BLaER1 treated with 17β-estradiol and CSF1 and Interleukin-3, amounts not matched to agents 10 nM and 100 nM (cell line): Measurements from ENCODE around the gene IFITM1.
A peak's percentile ranks its signal among the peaks of the same experiment; 100 is the strongest.

Source experiments
- H3K27ac ChIP-seq, 11 experiments: shearing (Covaris generic); formaldehyde crosslinking; 2 replicates each; pipeline ENCODE4 v1.8.1; 2022
- H3K27me3 ChIP-seq, 11 experiments: shearing (Covaris generic); formaldehyde crosslinking; 2 replicates each; pipeline ENCODE4 v1.8.1; 2022
- H3K36me3 ChIP-seq, 11 experiments: shearing (Covaris generic); formaldehyde crosslinking; 2 replicates each; pipeline ENCODE4 v1.8.1; 2022
- H3K4me1 ChIP-seq, 10 experiments: shearing (Covaris generic); formaldehyde crosslinking; 2 replicates each; pipeline ENCODE4 v1.8.1; 2022
- H3K4me2 ChIP-seq, 11 experiments: shearing (Covaris generic); formaldehyde crosslinking; 2 replicates each; pipeline ENCODE4 v1.8.1; 2022
- H3K4me3 ChIP-seq, 10 experiments: shearing (Covaris generic); formaldehyde crosslinking; 2 replicates each; pipeline ENCODE4 v1.8.1; 2022
- H3K9ac ChIP-seq, 11 experiments: shearing (Covaris generic); formaldehyde crosslinking; 2 replicates each; pipeline ENCODE4 v1.8.1; 2022
- H3K9me3 ChIP-seq, 11 experiments: shearing (Covaris generic); formaldehyde crosslinking; replicated peaks in 1 of 11; 2 replicates each; pipeline ENCODE4 v1.8.1; 2022
- H4K20me1 ChIP-seq, 11 experiments: shearing (Covaris generic); formaldehyde crosslinking; 2 replicates each; pipeline ENCODE4 v1.8.1; 2022
- Cebpa-rat ChIP-seq, 11 experiments: shearing (Covaris generic); IDR thresholded peaks; 2 replicates each; pipeline ENCODE4 v1.8.1; 2022

IFITM1 gene

GRCh38 chr11:272195-272930 is 41.5 kb upstream of the IFITM1 start:
- peak overlapping the region; percentile 18 to 100 (median 99); a peak in 18 of 22 replicates for H3K27ac ChIP-seq
- peaks cover 0 to 21% (median 11%) of the 10 kb centered on the region in 11 experiments; a peak in 16 of 22 replicates for H3K9me3 ChIP-seq
- no peak overlapping the region for H3K4me3 ChIP-seq
- H3K4me1 ChIP-seq = peaks cover 37 to 70% (median 46%) of the 10 kb centered on the region in 10 experiments
- H3K27me3 ChIP-seq = peaks cover 0 to 11% (median 2%) of the 10 kb centered on the region in 11 experiments; a peak in 7 of 22 replicates
- H3K4me2 ChIP-seq = peak overlapping the region; percentile 5 to 100 (median 94); a peak in 13 of 22 replicates
- no peak for TF ChIP-seq Cebpa-rat (IDR thresholded peaks at IDR 0.05)
- no peaks in the 10 kb centered on the region for H3K36me3 ChIP-seq
- no peaks in the 10 kb centered on the region for H4K20me1 ChIP-seq
- peak overlapping the region in 3 of 11 experiments; percentile 36 to 98 (median 96); a peak in 2 of 22 replicates for H3K9ac ChIP-seq

GRCh38 chr11:272931-273198 is 41.0 kb upstream of the IFITM1 start:
- Histone ChIP-seq H3K9ac (no peak overlapping the region), H4K20me1 (no peaks in the 10 kb centered on the region), H3K4me2 (peak overlapping the region in 4 of 11 experiments; percentile 78 to 98 (median 92); a peak in 5 of 22 replicates), H3K9me3 (peaks cover 0 to 23% (median 11%) of the 10 kb centered on the region in 11 experiments; a peak in 16 of 22 replicates), H3K27me3 (peaks cover 3 to 16% (median 6%) of the 10 kb centered on the region in 11 experiments; a peak in 20 of 22 replicates), H3K36me3 (no peaks in the 10 kb centered on the region), H3K4me1 (peaks cover 32 to 72% (median 42%) of the 10 kb centered on the region in 10 experiments), H3K27ac (peak overlapping the region in 9 of 11 experiments; percentile 1 to 100 (median 99); a peak in 14 of 22 replicates), H3K4me3 (no peak overlapping the region)
- TF ChIP-seq Cebpa-rat (IDR thresholded peaks at IDR 0.05) = no peak

GRCh38 chr11:276219-276618 is 37.6 kb upstream of the IFITM1 start:
- H3K27me3 ChIP-seq = peaks cover 34 to 50% (median 40%) of the 10 kb centered on the region in 11 experiments
- no peak overlapping the region for H3K27ac ChIP-seq
- H3K4me3 ChIP-seq = no peak overlapping the region
- H3K4me2 ChIP-seq = peak overlapping the region in 1 of 11 experiments; percentile 46; a peak in 1 of 22 replicates
- no peak for TF ChIP-seq Cebpa-rat (IDR thresholded peaks at IDR 0.05)
- no peak overlapping the region for H3K9ac ChIP-seq
- peaks cover 30 to 85% (median 40%) of the 10 kb centered on the region in 10 experiments for H3K4me1 ChIP-seq
- H3K36me3 ChIP-seq = no peaks in the 10 kb centered on the region
- H4K20me1 ChIP-seq = peaks cover 0 to 12% (median 4%) of the 10 kb centered on the region in 11 experiments; a peak in 9 of 22 replicates
- peaks cover 0 to 35% (median 20%) of the 10 kb centered on the region in 11 experiments; a peak in 20 of 22 replicates for H3K9me3 ChIP-seq

GRCh38 chr11:278001-278951 is 35.6 kb upstream of the IFITM1 start, which contains the start of gene NLRP6:
Gene NLRP6, plus strand, starts transcription at chr11:278407. Its CDS starts 163 bp downstream, at chr11:278570.
- peak within 1 kb of the TSS; percentile 46 to 84 (median 64); a peak in 21 of 22 replicates for H3K4me2 ChIP-seq
- TF ChIP-seq Cebpa-rat (IDR thresholded peaks at IDR 0.05) = no peak

GRCh38 chr11:279040-279965 is 34.5 kb upstream of the IFITM1 start:
- Histone ChIP-seq H4K20me1 (peaks cover 0 to 29% (median 7%) of the 10 kb centered on the region in 11 experiments; a peak in 10 of 22 replicates), H3K9me3 (peaks cover 0 to 31% (median 17%) of the 10 kb centered on the region in 11 experiments; a peak in 19 of 22 replicates), H3K4me3 (peak overlapping the region; percentile 11 to 57 (median 44); a peak in 19 of 20 replicates), H3K4me1 (peaks cover 32 to 69% (median 38%) of the 10 kb centered on the region in 10 experiments), H3K9ac (peak overlapping the region in 5 of 11 experiments; percentile 14 to 68 (median 37); a peak in 4 of 22 replicates), H3K36me3 (no peaks in the 10 kb centered on the region), H3K27me3 (peaks cover 63 to 81% (median 70%) of the 10 kb centered on the region in 11 experiments), H3K27ac (peak overlapping the region in 1 of 11 experiments; percentile 31; a peak in 2 of 22 replicates), H3K4me2 (peak overlapping the region; percentile 46 to 84 (median 64))
- no peak for TF ChIP-seq Cebpa-rat (IDR thresholded peaks at IDR 0.05)

More at GRCh38 chr11:278001-278951, 35.6 kb upstream of the IFITM1 start, which contains the start of gene NLRP6:
- H3K9ac ChIP-seq = 0 out of 22 replicates have a peak within 1 kb of the TSS, but pooled peaks of 1 of the 11 experiments have one; percentile 68
- peaks cover 0 to 29% (median 7%) of the 10 kb centered on the region in 11 experiments; a peak in 10 of 22 replicates for H4K20me1 ChIP-seq
- no peaks in the 10 kb centered on the region for H3K36me3 ChIP-seq
- H3K4me3 ChIP-seq = peak within 1 kb of the TSS in 9 of 10 experiments; percentile 11 to 57 (median 43); a peak in 10 of 20 replicates
- peaks cover 0 to 31% (median 17%) of the 10 kb centered on the region in 11 experiments; a peak in 20 of 22 replicates for H3K9me3 ChIP-seq
- H3K27ac ChIP-seq = no peak within 1 kb of the TSS; a peak in 1 of 22 replicates
- peaks cover 53 to 70% (median 60%) of the 10 kb centered on the region in 11 experiments for H3K27me3 ChIP-seq
- peaks cover 32 to 77% (median 38%) of the 10 kb centered on the region in 10 experiments for H3K4me1 ChIP-seq

GRCh38 chr11:279966-280705 is 33.7 kb upstream of the IFITM1 start:
- peaks cover 67 to 89% (median 79%) of the 10 kb centered on the region in 11 experiments for H3K27me3 ChIP-seq
- TF ChIP-seq Cebpa-rat (IDR thresholded peaks at IDR 0.05) = no peak
- H3K4me3 ChIP-seq = peak overlapping the region; percentile 11 to 57 (median 44); a peak in 19 of 20 replicates
- H3K4me1 ChIP-seq = peaks cover 32 to 61% (median 38%) of the 10 kb centered on the region in 10 experiments
- peak overlapping the region in 1 of 11 experiments; percentile 31; a peak in 2 of 22 replicates for H3K27ac ChIP-seq
- H3K9ac ChIP-seq = peak overlapping the region in 3 of 11 experiments; percentile 14 to 68 (median 48); a peak in 3 of 22 replicates
- peak overlapping the region; percentile 46 to 84 (median 64) for H3K4me2 ChIP-seq
- H4K20me1 ChIP-seq = peaks cover 0 to 29% (median 7%) of the 10 kb centered on the region in 11 experiments; a peak in 10 of 22 replicates
- H3K36me3 ChIP-seq = no peaks in the 10 kb centered on the region
- H3K9me3 ChIP-seq = peaks cover 0 to 31% (median 17%) of the 10 kb centered on the region in 11 experiments; a peak in 19 of 22 replicates
